Central memory CD8-positive, alpha-beta T cell (primary cell): ENCODE data around the gene ZAR1L.
A peak's percentile ranks its signal among the peaks of the same experiment; 100 is the strongest.

ENCODE experiments used
- ATAC-seq: fragments of 150-1000 bp; cut with Tn5 transposase; replicated peaks from 2 replicates; pipeline ENCODE4 v1.10.0; 2022; ENCODE audit warnings: mild to moderate bottlenecking, moderate FRiP score, moderate number of reproducible peaks; ENCODE audit not compliant: poor library complexity, severe bottlenecking; ENCODE audit errors: extremely low read depth
- DNase-seq, 2 donors: peaks; one replicate each; pipeline ENCODE4 v3.0.0; 2021; ENCODE audit warnings: low spot score in 2 of 2
- H3K27ac Mint-ChIP-seq: one replicate; pipeline ENCODE4 v1.8.0; 2022; ENCODE audit warnings: low read depth, mild to moderate bottlenecking, moderate library complexity, mixed read lengths
- H3K27me3 Mint-ChIP-seq: one replicate; pipeline ENCODE4 v1.8.0; 2022; ENCODE audit warnings: mixed read lengths
- H3K36me3 Mint-ChIP-seq: one replicate; pipeline ENCODE4 v1.8.0; 2022; ENCODE audit warnings: mild to moderate bottlenecking, moderate library complexity, mixed read lengths; ENCODE audit not compliant: insufficient read depth
- H3K4me1 Mint-ChIP-seq: one replicate; pipeline ENCODE4 v1.8.0; 2022; ENCODE audit warnings: mixed read lengths
- H3K4me3 Mint-ChIP-seq: one replicate; pipeline ENCODE4 v1.8.0; 2022; ENCODE audit warnings: mild to moderate bottlenecking, moderate library complexity, mixed read lengths
- H3K9me3 Mint-ChIP-seq: one replicate; pipeline ENCODE4 v1.8.0; 2022; ENCODE audit warnings: mixed read lengths

The ZAR1L gene

GRCh38 chr13:32297206-32297605 lies 18.0 kb downstream of the ZAR1L start:
- no peak for ATAC-seq
- no peak for DNase-seq
- peaks cover 15% of the 10 kb centered on the region for H3K27me3 Mint-ChIP-seq
- no peaks in the 10 kb centered on the region for H3K4me1 Mint-ChIP-seq
- H3K9me3 Mint-ChIP-seq, result no peaks in the 10 kb centered on the region
- no peak overlapping the region for H3K4me3 Mint-ChIP-seq
- peaks cover 1% of the 10 kb centered on the region for H3K36me3 Mint-ChIP-seq
- H3K27ac Mint-ChIP-seq, result no peak overlapping the region

GRCh38 chr13:32285633-32285965 lies 29.6 kb downstream of the ZAR1L start:
- DNase-seq, result no peak
- Mint-ChIP-seq H3K36me3 (peaks cover 2% of the 10 kb centered on the region), H3K27ac (no peak overlapping the region), H3K9me3 (no peaks in the 10 kb centered on the region), H3K4me1 (no peaks in the 10 kb centered on the region), H3K4me3 (no peak overlapping the region), H3K27me3 (peaks cover 8% of the 10 kb centered on the region)
- no peak for ATAC-seq

- Mint-ChIP-seq H3K4me3 (no peak overlapping the region), H3K4me1 (no peaks in the 10 kb centered on the region), H3K27ac (no peak overlapping the region), H3K27me3 (peaks cover 8% of the 10 kb centered on the region), H3K9me3 (no peaks in the 10 kb centered on the region), H3K36me3 (peaks cover 2% of the 10 kb centered on the region)
- ATAC-seq, result no peak
- no peak for DNase-seq
Observed at GRCh38 chr13:32284927-32285632, 30.1 kb downstream of the ZAR1L start.

GRCh38 chr13:32282096-32282711 lies 33.0 kb downstream of the ZAR1L start:
- Mint-ChIP-seq H3K27ac (no peak overlapping the region), H3K27me3 (peaks cover 8% of the 10 kb centered on the region), H3K36me3 (peaks cover 2% of the 10 kb centered on the region), H3K4me3 (no peak overlapping the region), H3K4me1 (no peaks in the 10 kb centered on the region), H3K9me3 (no peaks in the 10 kb centered on the region)
- DNase-seq, result no peak
- no peak for ATAC-seq

- no peaks in the 10 kb centered on the region for H3K36me3 Mint-ChIP-seq
- no peak overlapping the region for H3K4me3 Mint-ChIP-seq
- no peak for DNase-seq
- no peaks in the 10 kb centered on the region for H3K4me1 Mint-ChIP-seq
- no peak for ATAC-seq
- no peak overlapping the region for H3K27ac Mint-ChIP-seq
- H3K9me3 Mint-ChIP-seq, result no peaks in the 10 kb centered on the region
- peaks cover 8% of the 10 kb centered on the region for H3K27me3 Mint-ChIP-seq
Observed at GRCh38 chr13:32281096-32281495, 34.1 kb downstream of the ZAR1L start.

- H3K27me3 Mint-ChIP-seq, result no peaks in the 10 kb centered on the region
- ATAC-seq (no peak), DNase-seq (no peak)
- no peaks in the 10 kb centered on the region for H3K4me1 Mint-ChIP-seq
- no peaks in the 10 kb centered on the region for H3K9me3 Mint-ChIP-seq
- no peak overlapping the region for H3K4me3 Mint-ChIP-seq
- H3K36me3 Mint-ChIP-seq, result no peaks in the 10 kb centered on the region
- no peak overlapping the region for H3K27ac Mint-ChIP-seq
Observed at GRCh38 chr13:32278426-32278825, 36.7 kb downstream of the ZAR1L start.

GRCh38 chr13:32277839-32278238 lies 37.3 kb downstream of the ZAR1L start:
- Mint-ChIP-seq H3K9me3 (no peaks in the 10 kb centered on the region), H3K36me3 (no peaks in the 10 kb centered on the region), H3K27me3 (no peaks in the 10 kb centered on the region), H3K27ac (no peak overlapping the region), H3K4me1 (no peaks in the 10 kb centered on the region), H3K4me3 (no peak overlapping the region)
- no peak for DNase-seq
- ATAC-seq, result no peak

GRCh38 chr13:32272021-32272683 lies 43.0 kb downstream of the ZAR1L start:
- Mint-ChIP-seq H3K4me1 (no peaks in the 10 kb centered on the region), H3K27ac (no peak overlapping the region), H3K36me3 (no peaks in the 10 kb centered on the region), H3K9me3 (no peaks in the 10 kb centered on the region), H3K4me3 (no peak overlapping the region), H3K27me3 (no peaks in the 10 kb centered on the region)
- ATAC-seq (no peak), DNase-seq (no peak)

- no peak overlapping the region for H3K27ac Mint-ChIP-seq
- no peaks in the 10 kb centered on the region for H3K27me3 Mint-ChIP-seq
- ATAC-seq (no peak), DNase-seq (peak in 1 of 2 donors; percentile 15)
- H3K4me3 Mint-ChIP-seq, result no peak overlapping the region
- H3K36me3 Mint-ChIP-seq, result no peaks in the 10 kb centered on the region
- no peaks in the 10 kb centered on the region for H3K4me1 Mint-ChIP-seq
- no peaks in the 10 kb centered on the region for H3K9me3 Mint-ChIP-seq
Observed at GRCh38 chr13:32267836-32268439, 47.2 kb downstream of the ZAR1L start.

GRCh38 chr13:32266130-32266529 lies 49.0 kb downstream of the ZAR1L start:
- H3K27me3 Mint-ChIP-seq, result no peaks in the 10 kb centered on the region
- no peaks in the 10 kb centered on the region for H3K9me3 Mint-ChIP-seq
- H3K27ac Mint-ChIP-seq, result no peak overlapping the region
- DNase-seq (no peak), ATAC-seq (no peak)
- H3K4me1 Mint-ChIP-seq, result no peaks in the 10 kb centered on the region
- H3K36me3 Mint-ChIP-seq, result no peaks in the 10 kb centered on the region
- no peak overlapping the region for H3K4me3 Mint-ChIP-seq

GRCh38 chr13:32265726-32266125 lies 49.4 kb downstream of the ZAR1L start:
- DNase-seq (no peak), ATAC-seq (no peak)
- Mint-ChIP-seq H3K4me1 (no peaks in the 10 kb centered on the region), H3K27ac (no peak overlapping the region), H3K4me3 (no peak overlapping the region), H3K9me3 (no peaks in the 10 kb centered on the region), H3K27me3 (no peaks in the 10 kb centered on the region), H3K36me3 (no peaks in the 10 kb centered on the region)

GRCh38 chr13:32264407-32264806 lies 50.8 kb downstream of the ZAR1L start:
- ATAC-seq (no peak), DNase-seq (no peak)
- H3K9me3 Mint-ChIP-seq, result no peaks in the 10 kb centered on the region
- H3K27me3 Mint-ChIP-seq, result peaks cover 7% of the 10 kb centered on the region
- H3K36me3 Mint-ChIP-seq, result no peaks in the 10 kb centered on the region
- no peak overlapping the region for H3K4me3 Mint-ChIP-seq
- no peaks in the 10 kb centered on the region for H3K4me1 Mint-ChIP-seq
- no peak overlapping the region for H3K27ac Mint-ChIP-seq

GRCh38 chr13:32262619-32263018 lies 52.5 kb downstream of the ZAR1L start:
- H3K36me3 Mint-ChIP-seq, result no peaks in the 10 kb centered on the region
- DNase-seq, result no peak
- no peak overlapping the region for H3K4me3 Mint-ChIP-seq
- ATAC-seq, result no peak
- H3K27ac Mint-ChIP-seq, result no peak overlapping the region
- H3K9me3 Mint-ChIP-seq, result no peaks in the 10 kb centered on the region
- no peaks in the 10 kb centered on the region for H3K4me1 Mint-ChIP-seq
- peaks cover 12% of the 10 kb centered on the region for H3K27me3 Mint-ChIP-seq
